ENCODE data around the gene ACSF2.

DNA sequence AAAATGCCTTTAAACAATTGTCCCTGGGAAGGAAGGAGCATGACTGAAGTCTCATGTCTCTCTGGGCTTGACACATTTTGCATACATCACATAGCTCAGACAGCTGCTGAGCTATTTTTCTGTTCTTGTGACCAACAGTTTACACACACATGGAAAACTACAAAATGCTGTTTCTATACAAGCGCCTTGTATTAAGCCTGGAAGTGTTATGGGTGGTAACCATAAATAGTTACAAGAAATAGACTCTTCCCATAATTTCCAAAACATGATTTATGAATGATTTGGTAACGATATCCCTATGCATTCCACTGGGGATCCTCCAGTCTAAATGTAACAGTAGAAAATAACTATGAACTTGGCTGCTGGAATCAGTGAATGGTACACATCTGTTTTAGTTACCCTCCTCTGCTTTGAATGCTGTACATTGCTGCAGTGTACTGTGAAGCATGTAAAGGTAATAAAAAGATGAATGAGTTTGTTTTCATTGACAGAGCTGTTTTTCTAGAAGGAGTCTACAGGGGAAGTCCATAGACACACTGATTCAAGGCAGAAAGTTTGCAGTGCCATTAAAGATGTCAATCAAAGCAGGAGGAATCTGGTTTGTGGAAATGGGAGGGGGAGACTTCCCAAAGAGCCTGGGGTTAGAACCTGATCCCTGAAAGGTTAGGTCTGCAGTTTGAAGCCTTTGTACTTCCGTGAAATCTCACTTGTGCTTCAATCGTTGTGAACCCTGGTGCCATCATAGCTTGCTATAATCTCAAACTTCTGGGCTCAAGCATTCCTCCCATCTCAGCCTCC is 5.0 kb downstream of the ACSF2 start:
- TF ChIP-seq, protein P1, sequence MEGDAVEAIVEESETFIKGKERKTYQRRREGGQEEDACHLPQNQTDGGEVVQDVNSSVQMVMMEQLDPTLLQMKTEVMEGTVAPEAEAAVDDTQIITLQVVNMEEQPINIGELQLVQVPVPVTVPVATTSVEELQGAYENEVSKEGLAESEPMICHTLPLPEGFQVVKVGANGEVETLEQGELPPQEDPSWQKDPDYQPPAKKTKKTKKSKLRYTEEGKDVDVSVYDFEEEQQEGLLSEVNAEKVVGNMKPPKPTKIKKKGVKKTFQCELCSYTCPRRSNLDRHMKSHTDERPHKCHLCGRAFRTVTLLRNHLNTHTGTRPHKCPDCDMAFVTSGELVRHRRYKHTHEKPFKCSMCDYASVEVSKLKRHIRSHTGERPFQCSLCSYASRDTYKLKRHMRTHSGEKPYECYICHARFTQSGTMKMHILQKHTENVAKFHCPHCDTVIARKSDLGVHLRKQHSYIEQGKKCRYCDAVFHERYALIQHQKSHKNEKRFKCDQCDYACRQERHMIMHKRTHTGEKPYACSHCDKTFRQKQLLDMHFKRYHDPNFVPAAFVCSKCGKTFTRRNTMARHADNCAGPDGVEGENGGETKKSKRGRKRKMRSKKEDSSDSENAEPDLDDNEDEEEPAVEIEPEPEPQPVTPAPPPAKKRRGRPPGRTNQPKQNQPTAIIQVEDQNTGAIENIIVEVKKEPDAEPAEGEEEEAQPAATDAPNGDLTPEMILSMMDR (IDR thresholded peaks at IDR 0.05), result no peak
- no peak for TF ChIP-seq POLR2AphosphoS5 (IDR thresholded peaks at IDR 0.05)
